GM12801 (cell line): ENCODE results near the gene GAREM2.

ENCODE experiments used
- CTCF ChIP-seq: IDR thresholded peaks from one replicate; pipeline ENCODE4 v1.5.1; 2011; ENCODE audit warnings: control low read depth; ENCODE audit not compliant: insufficient read length; ENCODE audit errors: extremely low read depth

The GAREM2 gene

DNA sequence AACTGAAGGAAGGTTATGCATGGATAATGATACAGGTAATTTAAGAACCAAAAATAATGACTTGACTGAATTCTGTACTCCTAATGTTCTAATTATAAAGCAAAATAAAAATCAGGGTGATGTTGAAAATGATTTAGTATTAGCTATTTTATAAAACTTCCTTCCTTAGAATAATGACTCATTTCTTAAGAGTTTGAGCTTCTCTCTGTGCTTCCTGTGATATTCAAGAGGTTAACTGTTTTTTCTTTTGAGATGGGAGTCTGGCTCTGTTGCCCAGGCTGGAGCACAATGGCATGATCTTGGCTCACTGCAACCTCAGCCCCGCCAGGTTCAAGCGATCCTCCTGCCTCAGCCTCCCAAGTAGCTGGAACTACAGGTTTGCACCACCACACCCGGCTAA, 56.7 kb downstream of the GAREM2 start:
- no peak for TF ChIP-seq CTCF

- TF ChIP-seq CTCF: no peak
Measured at GRCh38 chr2:26230806-26231205, 57.9 kb downstream of the GAREM2 start.

DNA sequence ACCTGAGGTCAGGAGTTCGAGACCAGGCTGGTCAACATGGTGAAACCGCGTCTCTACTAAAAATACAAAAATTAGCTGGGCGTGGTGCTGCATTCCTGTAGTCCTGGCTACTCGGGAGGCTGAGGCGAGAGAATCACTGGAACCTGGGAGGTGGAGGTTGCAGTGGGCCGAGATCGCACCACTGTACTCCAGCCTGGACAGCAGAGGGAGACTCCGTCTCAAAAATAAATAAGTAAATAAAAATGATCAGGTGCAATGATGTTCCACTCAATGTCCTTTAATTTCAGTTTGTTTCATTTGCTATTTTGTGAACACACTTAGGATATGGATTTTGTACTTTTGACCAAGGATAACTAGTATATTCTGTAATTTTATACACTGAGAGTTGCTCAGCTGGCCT, 62.2 kb downstream of the GAREM2 start:
- TF ChIP-seq CTCF: no peak

DNA sequence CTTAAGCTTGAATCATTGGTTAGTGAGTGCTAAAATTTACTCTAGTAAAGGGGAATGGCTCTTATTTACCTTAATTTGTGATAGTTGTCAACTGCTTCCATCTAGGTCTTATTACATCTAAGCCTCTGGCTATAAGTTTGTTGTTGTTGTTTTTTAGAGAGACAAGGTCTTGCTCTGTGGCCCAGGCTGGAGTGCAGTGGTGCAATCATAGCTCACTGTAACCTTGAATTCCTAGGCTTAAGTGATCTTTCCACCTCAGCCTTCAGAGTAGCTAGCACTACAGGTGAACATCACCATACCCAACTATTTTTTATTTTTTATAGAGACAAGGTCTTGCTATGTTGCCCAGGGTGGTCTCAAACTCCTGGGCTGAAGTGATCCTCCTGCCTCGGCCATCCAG, 65.0 kb downstream of the GAREM2 start:
- TF ChIP-seq CTCF: no peak

GRCh38 chr2:26238311-26238958, 65.5 kb downstream of the GAREM2 start:
- no peak for TF ChIP-seq CTCF
